Psoas muscle (tissue), 8 donors: ENCODE results near the gene METTL13. TPM values are rescaled to one million over a fixed set of nuclear protein-coding genes. Genes with fewer than 3 reads are reported as not detected.
A peak's percentile ranks its signal among the peaks of the same experiment; 100 is the strongest.

Experiments used
- ATAC-seq, 4 donors: fragments of 200-7000 bp; cut with Tn5 transposase; one replicate each; pipeline ENCODE4 v1.9.1; 2020; ENCODE audit warnings: moderate library complexity in 3 of 4, mild to moderate bottlenecking in 2 of 4
- DNase-seq, 2 donors: peaks; one replicate each; pipeline ENCODE4 v3.0.0-alpha.2; 2020
- H3K27ac ChIP-seq: fragments of 200-600 bp; one replicate; pipeline ENCODE4 v1.8.0; 2022
- H3K27me3 ChIP-seq, 3 donors: fragments of 200-600 bp in 1 of 3; one replicate each; pipeline versions ENCODE4 v1.6.1 to v1.8.0; 2013 to 2022; ENCODE audit warnings: low read length in 2 of 3, mild to moderate bottlenecking in 2 of 3, moderate library complexity in 1 of 3; ENCODE audit not compliant: insufficient read depth in 3 of 3
- H3K36me3 ChIP-seq, 2 donors: fragments of 200-600 bp in 1 of 2; one replicate each; pipeline versions ENCODE4 v1.6.1 to v1.8.0; 2013 to 2022; ENCODE audit warnings: low read depth in 1 of 2, mild to moderate bottlenecking in 1 of 2, moderate library complexity in 1 of 2; ENCODE audit not compliant: insufficient read depth in 1 of 2
- H3K4me1 ChIP-seq: fragments of 200-600 bp; one replicate; pipeline ENCODE4 v1.8.0; 2022
- H3K4me3 ChIP-seq: fragments of 200-600 bp; one replicate; pipeline ENCODE4 v1.8.0; 2022; ENCODE audit warnings: mild to moderate bottlenecking
- H3K9me3 ChIP-seq: fragments of 200-600 bp; one replicate; pipeline ENCODE4 v1.8.0; 2022
- WGBS, 3 donors: extraction: QIAGEN DNeasy Blood & Tissue Kit; methylation state at CpG; one replicate each; pipeline versions ENCODE4 v1.1.6 to v1.1.7; 2013; 5-methylcytosine and 5-hydroxymethylcytosine counted together
- intact Hi-C, 2 donors: fragments of 100-400 bp; cut with DNase I; formaldehyde crosslinking; loops; one replicate each; pipeline versions ENCODE4 v1.11.0 to v1.14.2; 2022
- polyA plus RNA-seq, 3 donors: library from polyadenylated mRNA; stranded (reverse); fragments of 200-250 nt; gene quantifications; one replicate each; pipeline ENCODE4 v1.2.3, GENCODE V29; 2013
- total RNA-seq, 4 donors: library from RNA; stranded (reverse); fragmentation: NEBNext Ultra II Directional in 2 of 4; extraction: Animal tissue kit (Norgen Biotek cat#: 25700) in 2 of 4; gene quantifications; one replicate each; pipeline versions ENCODE4 v1.2.1 to v1.2.4, GENCODE V29; 2021 to 2023
- TF ChIP-seq, protein P1 (sequence below): fragments of 200-600 bp; IDR thresholded peaks from one replicate; pipeline ENCODE4 v1.8.0; 2022; ENCODE audit warnings: antibody characterized with exemption
- donor health status: healthy with polysubstance abuse.
- donor health status: DM: no; HTN: no; CAD: no; lungs with moderate emphysema.
- donor health status: Bipolar disorder and iron deficiency.
- donor health status: healthy.
- donor health status: DM: yes; HTN: yes; CAD: no.
- donor health status: DM: no; HTN: no; CAD: no.
- donor health status: DM: no; HTN: no; CAD: no.
- donor health status: DM: yes; HTN: yes; CAD: no.

METTL13 gene
- total and polyA plus RNA-seq, 7 donors, result 15.0 to 66.4 (median 23.9) TPM

- Histone ChIP-seq H3K27me3 (no peaks in the 10 kb centered on the region), H3K27ac (no peak overlapping the region), H3K4me1 (no peaks in the 10 kb centered on the region), H3K4me3 (no peak overlapping the region), H3K36me3 (no peaks in the 10 kb centered on the region), H3K9me3 (no peaks in the 10 kb centered on the region)
- TF ChIP-seq, protein P1, sequence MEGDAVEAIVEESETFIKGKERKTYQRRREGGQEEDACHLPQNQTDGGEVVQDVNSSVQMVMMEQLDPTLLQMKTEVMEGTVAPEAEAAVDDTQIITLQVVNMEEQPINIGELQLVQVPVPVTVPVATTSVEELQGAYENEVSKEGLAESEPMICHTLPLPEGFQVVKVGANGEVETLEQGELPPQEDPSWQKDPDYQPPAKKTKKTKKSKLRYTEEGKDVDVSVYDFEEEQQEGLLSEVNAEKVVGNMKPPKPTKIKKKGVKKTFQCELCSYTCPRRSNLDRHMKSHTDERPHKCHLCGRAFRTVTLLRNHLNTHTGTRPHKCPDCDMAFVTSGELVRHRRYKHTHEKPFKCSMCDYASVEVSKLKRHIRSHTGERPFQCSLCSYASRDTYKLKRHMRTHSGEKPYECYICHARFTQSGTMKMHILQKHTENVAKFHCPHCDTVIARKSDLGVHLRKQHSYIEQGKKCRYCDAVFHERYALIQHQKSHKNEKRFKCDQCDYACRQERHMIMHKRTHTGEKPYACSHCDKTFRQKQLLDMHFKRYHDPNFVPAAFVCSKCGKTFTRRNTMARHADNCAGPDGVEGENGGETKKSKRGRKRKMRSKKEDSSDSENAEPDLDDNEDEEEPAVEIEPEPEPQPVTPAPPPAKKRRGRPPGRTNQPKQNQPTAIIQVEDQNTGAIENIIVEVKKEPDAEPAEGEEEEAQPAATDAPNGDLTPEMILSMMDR, result no peak
- no peak for DNase-seq
- no peak for ATAC-seq
- intact Hi-C loops, result no loop called here
These were observed 30.2 kb downstream of the METTL13 start for GRCh38 chr1:171811672-171812071.

GRCh38 chr1:171814692-171815091 lies 33.2 kb downstream of the METTL13 start:
- intact Hi-C loops, result no loop called here
- Histone ChIP-seq H3K9me3 (no peaks in the 10 kb centered on the region), H3K4me3 (no peak overlapping the region), H3K4me1 (no peaks in the 10 kb centered on the region), H3K27me3 (no peaks in the 10 kb centered on the region), H3K27ac (no peak overlapping the region), H3K36me3 (no peaks in the 10 kb centered on the region)
- TF ChIP-seq, protein P1, result no peak
- ATAC-seq, result no peak
- DNase-seq, result no peak
- 40 to 54% (median 41%) methylated on average over 2 of the region's 2 CpGs for WGBS, 3 donors

GRCh38 chr1:171816300-171816901 lies 34.9 kb downstream of the METTL13 start:
- no peaks in the 10 kb centered on the region for H3K36me3 ChIP-seq
- no peaks in the 10 kb centered on the region for H3K27me3 ChIP-seq
- H3K27ac ChIP-seq, result no peak overlapping the region
- no peak for DNase-seq
- WGBS, 3 donors, result 87 to 96% (median 88%) methylated on average over 3 of the region's 3 CpGs
- H3K9me3 ChIP-seq, result no peaks in the 10 kb centered on the region
- H3K4me3 ChIP-seq, result no peak overlapping the region
- intact Hi-C loops, result no loop called here
- TF ChIP-seq, protein P1, result no peak
- H3K4me1 ChIP-seq, result no peaks in the 10 kb centered on the region
- ATAC-seq, result no peak

DNA sequence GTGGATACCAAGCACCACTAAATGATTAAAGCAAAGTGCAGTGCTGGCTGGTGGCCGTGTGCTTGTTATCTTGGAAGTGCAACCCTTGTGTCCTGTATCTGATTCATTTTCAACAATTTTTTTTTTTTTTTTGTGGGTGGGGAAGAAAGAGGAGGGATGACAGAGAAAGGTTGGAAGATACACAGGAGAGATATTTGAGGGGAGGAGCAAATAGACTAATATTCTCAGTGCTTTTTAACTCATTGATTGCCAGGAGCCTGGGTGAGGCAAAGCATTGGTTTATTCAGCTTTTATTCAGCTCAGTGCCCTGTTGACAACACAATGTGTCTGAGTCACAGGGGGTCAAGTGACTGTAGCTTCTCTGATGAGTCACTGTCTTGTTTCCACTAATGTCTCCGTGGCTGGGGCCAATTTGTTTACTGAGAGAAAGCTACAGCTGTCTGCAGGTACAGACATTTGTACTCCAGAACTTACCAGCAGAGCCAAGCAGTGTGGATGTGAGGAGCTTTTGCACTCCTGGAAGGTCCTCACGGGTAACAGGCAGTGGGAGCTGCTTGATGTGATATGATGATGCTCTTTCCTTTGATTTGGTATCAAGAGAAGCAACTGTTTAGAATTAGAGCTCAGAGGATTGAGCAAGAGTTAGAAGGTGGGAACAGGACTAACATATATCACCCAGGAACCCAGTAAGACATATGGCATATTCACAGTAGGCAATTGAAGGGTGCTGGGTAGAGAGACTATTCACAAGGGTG lies 36.2 kb downstream of the METTL13 start:
- WGBS, 3 donors, result 21 to 30% (median 26%) methylated on average over 3 of the region's 3 CpGs
- ATAC-seq, result peak; percentile 90 to 95 (median 94)

More for the DNA sequence above, 36.2 kb downstream of the METTL13 start:
- Histone ChIP-seq H3K36me3 (no peaks in the 10 kb centered on the region), H3K9me3 (no peaks in the 10 kb centered on the region), H3K27me3 (no peaks in the 10 kb centered on the region), H3K27ac (peak overlapping the region; percentile 69), H3K4me1 (no peaks in the 10 kb centered on the region), H3K4me3 (no peak overlapping the region)
- TF ChIP-seq, protein P1, result no peak
- intact Hi-C loops, result no loop called here
- DNase-seq, result no peak
